ENCODE measurements around the gene MEGF11. TPM values are rescaled to one million over a fixed set of nuclear protein-coding genes. Genes with fewer than 3 reads are reported as not detected.

Gene MEGF11
- total RNA-seq, 2 experiments from 2014 or later = not detected

GRCh38 chr15:66288551-66289185, 35.1 kb upstream of the MEGF11 start:
- Mint-ChIP-seq H3K4me3 (no peak overlapping the region), H3K9me3 (ENCODE audit: low read depth) (no peaks in the 10 kb centered on the region), H3K27me3 (no peaks in the 10 kb centered on the region), H3K27ac (no peak overlapping the region), H3K4me1 (peaks cover 22% of the 10 kb centered on the region), H3K36me3 (no peaks in the 10 kb centered on the region)
- CTCF ChIA-PET = interaction anchor here (0.6 to 2.8 kb wide), 8 partner anchors 9 to 772 kb away, joined by 3 to 16 read pairs (median 4); partner anchors contain the start of gene SNAPC5
- no peak for DNase-seq
- no peak for ATAC-seq

- CTCF ChIA-PET = interaction anchor here (0.6 to 2.8 kb wide), 10 partner anchors 9 to 771 kb away, joined by 3 to 16 read pairs (median 4); partner anchors contain the start of gene SNAPC5
- ATAC-seq = no peak
- Mint-ChIP-seq H3K27ac (no peak overlapping the region), H3K9me3 (ENCODE audit: low read depth) (no peaks in the 10 kb centered on the region), H3K4me1 (peaks cover 22% of the 10 kb centered on the region), H3K27me3 (no peaks in the 10 kb centered on the region), H3K36me3 (no peaks in the 10 kb centered on the region), H3K4me3 (no peak overlapping the region)
- no peak for DNase-seq
Observed at GRCh38 chr15:66288093-66288492, 34.5 kb upstream of the MEGF11 start.

GRCh38 chr15:66287461-66288057, 34.0 kb upstream of the MEGF11 start:
- no peaks in the 10 kb centered on the region for H3K9me3 Mint-ChIP-seq (ENCODE audit: low read depth)
- ATAC-seq = no peak
- no peaks in the 10 kb centered on the region for H3K36me3 Mint-ChIP-seq
- no peaks in the 10 kb centered on the region for H3K27me3 Mint-ChIP-seq
- no peak overlapping the region for H3K27ac Mint-ChIP-seq
- no peak overlapping the region for H3K4me3 Mint-ChIP-seq
- DNase-seq = no peak
- CTCF ChIA-PET = interaction anchor here (0.6 to 2.8 kb wide), 19 partner anchors 10 to 1979 kb away, joined by 3 to 16 read pairs (median 3); partner anchors contain the start of genes MEGF11 and SNAPC5
- peaks cover 21% of the 10 kb centered on the region for H3K4me1 Mint-ChIP-seq

GRCh38 chr15:66285533-66286280, 32.2 kb upstream of the MEGF11 start:
- CTCF ChIA-PET = interaction anchor here (0.5 to 2.8 kb wide), 4 partner anchors 32 to 1107 kb away, joined by 3 to 16 read pairs (median 6); partner anchors contain the start of genes MEGF11 and SNAPC5
- no peaks in the 10 kb centered on the region for H3K36me3 Mint-ChIP-seq
- H3K4me3 Mint-ChIP-seq = no peak overlapping the region
- DNase-seq (no peak), ATAC-seq (no peak)
- no peaks in the 10 kb centered on the region for H3K9me3 Mint-ChIP-seq (ENCODE audit: low read depth)
- peaks cover 5% of the 10 kb centered on the region for H3K4me1 Mint-ChIP-seq
- H3K27me3 Mint-ChIP-seq = peaks cover 6% of the 10 kb centered on the region
- H3K27ac Mint-ChIP-seq = no peak overlapping the region

- H3K36me3 Mint-ChIP-seq = no peaks in the 10 kb centered on the region
- no peak overlapping the region for H3K4me3 Mint-ChIP-seq
- no peaks in the 10 kb centered on the region for H3K4me1 Mint-ChIP-seq
- DNase-seq = no peak
- no peak overlapping the region for H3K27ac Mint-ChIP-seq
- no peak for ATAC-seq
- CTCF ChIA-PET = no interaction called here
- H3K9me3 Mint-ChIP-seq (ENCODE audit: low read depth) = no peaks in the 10 kb centered on the region
- peaks cover 6% of the 10 kb centered on the region for H3K27me3 Mint-ChIP-seq
Observed at GRCh38 chr15:66284271-66284670, 30.7 kb upstream of the MEGF11 start.

GRCh38 chr15:66278671-66279070, 25.1 kb upstream of the MEGF11 start:
- CTCF ChIA-PET = no interaction called here
- DNase-seq = no peak
- no peaks in the 10 kb centered on the region for H3K36me3 Mint-ChIP-seq
- no peak for ATAC-seq
- H3K4me3 Mint-ChIP-seq = no peak overlapping the region
- H3K27ac Mint-ChIP-seq = no peak overlapping the region
- H3K27me3 Mint-ChIP-seq = peaks cover 13% of the 10 kb centered on the region
- H3K9me3 Mint-ChIP-seq (ENCODE audit: low read depth) = no peaks in the 10 kb centered on the region
- no peaks in the 10 kb centered on the region for H3K4me1 Mint-ChIP-seq

- no peak for ATAC-seq
- H3K27ac Mint-ChIP-seq = no peak overlapping the region
Observed at GRCh38 chr15:66278056-66278455, 24.5 kb upstream of the MEGF11 start.

GRCh38 chr15:66276546-66276945, 23.0 kb upstream of the MEGF11 start:
- no peak for ATAC-seq
- Mint-ChIP-seq H3K27me3 (peaks cover 12% of the 10 kb centered on the region), H3K4me1 (no peaks in the 10 kb centered on the region), H3K36me3 (no peaks in the 10 kb centered on the region), H3K4me3 (no peak overlapping the region), H3K9me3 (ENCODE audit: low read depth) (no peaks in the 10 kb centered on the region), H3K27ac (no peak overlapping the region)
- CTCF ChIA-PET = interaction anchor here (1.4 kb wide), 1 partner anchor 11 kb away, joined by 3 read pairs; no protein-coding TSS in a partner anchor
- no peak for DNase-seq

More at GRCh38 chr15:66278056-66278455, 24.5 kb upstream of the MEGF11 start:
- CTCF ChIA-PET = no interaction called here
- Mint-ChIP-seq H3K36me3 (no peaks in the 10 kb centered on the region), H3K4me3 (no peak overlapping the region), H3K4me1 (no peaks in the 10 kb centered on the region), H3K9me3 (ENCODE audit: low read depth) (no peaks in the 10 kb centered on the region), H3K27me3 (peaks cover 13% of the 10 kb centered on the region)
- DNase-seq = no peak

- H3K27ac Mint-ChIP-seq = no peak overlapping the region
- H3K27me3 Mint-ChIP-seq = peaks cover 16% of the 10 kb centered on the region
- DNase-seq = no peak
- H3K9me3 Mint-ChIP-seq (ENCODE audit: low read depth) = no peaks in the 10 kb centered on the region
- CTCF ChIA-PET = no interaction called here
- no peak overlapping the region for H3K4me3 Mint-ChIP-seq
- no peak for ATAC-seq
- H3K36me3 Mint-ChIP-seq = no peaks in the 10 kb centered on the region
- H3K4me1 Mint-ChIP-seq = no peaks in the 10 kb centered on the region
Observed at GRCh38 chr15:66275352-66275751, 21.8 kb upstream of the MEGF11 start.

- no peaks in the 10 kb centered on the region for H3K36me3 Mint-ChIP-seq
- H3K4me3 Mint-ChIP-seq = no peak overlapping the region
- no peaks in the 10 kb centered on the region for H3K4me1 Mint-ChIP-seq
- no peak overlapping the region for H3K27ac Mint-ChIP-seq
- peaks cover 28% of the 10 kb centered on the region for H3K27me3 Mint-ChIP-seq
- DNase-seq = no peak
- ATAC-seq = no peak
- no peaks in the 10 kb centered on the region for H3K9me3 Mint-ChIP-seq (ENCODE audit: low read depth)
- CTCF ChIA-PET = interaction anchor here (1.1 kb wide), 1 partner anchor 27 kb away, joined by 4 read pairs; no protein-coding TSS in a partner anchor
Observed at GRCh38 chr15:66270932-66271331, 17.4 kb upstream of the MEGF11 start.

- no peaks in the 10 kb centered on the region for H3K9me3 Mint-ChIP-seq (ENCODE audit: low read depth)
- no peaks in the 10 kb centered on the region for H3K36me3 Mint-ChIP-seq
- H3K27me3 Mint-ChIP-seq = peaks cover 28% of the 10 kb centered on the region
- H3K4me3 Mint-ChIP-seq = no peak overlapping the region
- H3K27ac Mint-ChIP-seq = no peak overlapping the region
- no peaks in the 10 kb centered on the region for H3K4me1 Mint-ChIP-seq
- CTCF ChIA-PET = interaction anchor here (1.1 kb wide), 1 partner anchor 26 kb away, joined by 4 read pairs; no protein-coding TSS in a partner anchor
- DNase-seq (no peak), ATAC-seq (no peak)
Observed at GRCh38 chr15:66269326-66270090, 16.0 kb upstream of the MEGF11 start.

- no peaks in the 10 kb centered on the region for H3K4me1 Mint-ChIP-seq
- no peak overlapping the region for H3K4me3 Mint-ChIP-seq
- H3K27me3 Mint-ChIP-seq = peaks cover 43% of the 10 kb centered on the region
- H3K27ac Mint-ChIP-seq = no peak overlapping the region
- no peak for DNase-seq
- peaks cover 2% of the 10 kb centered on the region for H3K36me3 Mint-ChIP-seq
- CTCF ChIA-PET = interaction anchor here (0.6 kb wide), 1 partner anchor 370 kb away, joined by 3 read pairs; no protein-coding TSS in a partner anchor
- H3K9me3 Mint-ChIP-seq (ENCODE audit: low read depth) = no peaks in the 10 kb centered on the region
- ATAC-seq = no peak
Observed at GRCh38 chr15:66264859-66265513, 11.4 kb upstream of the MEGF11 start.
